Activated T-cell treated with anti-CD3 and anti-CD28 coated beads, Interleukin-2, amount 50 U/mL, for 72 hours (primary cell): Measurements from ENCODE around the gene C11orf91. TPM values are rescaled to one million over a fixed set of nuclear protein-coding genes. Genes with fewer than 3 reads are reported as not detected.
"Not testable (repeated sequence)": the region's sequence is repeated elsewhere in the genome, so short reads cannot be mapped to it uniquely, and the experiment has no call there.

ENCODE experiments used
- ATAC-seq, 2 donors: fragments of 150-1000 bp; cut with Tn5 transposase; replicated peaks in 1 of 2; 2 replicates each; pipeline ENCODE4 v1.10.0; 2021; ENCODE audit warnings: moderate library complexity in 2 of 2, mild to moderate bottlenecking in 1 of 2
- DNase-seq, 2 donors: peaks; one replicate each; pipeline ENCODE4 v3.0.0; 2021 to 2022; ENCODE audit warnings: mixed read lengths in 1 of 2
- H3K27ac Mint-ChIP-seq: one replicate; pipeline ENCODE4 v1.8.0; 2022; ENCODE audit warnings: mild to moderate bottlenecking, moderate library complexity, mixed read lengths
- H3K27me3 Mint-ChIP-seq: one replicate; pipeline ENCODE4 v1.8.0; 2022; ENCODE audit warnings: low read depth, mixed read lengths
- H3K36me3 Mint-ChIP-seq, 2 donors: one replicate each; pipeline ENCODE4 v1.8.0; 2022; ENCODE audit warnings: mixed read lengths in 2 of 2, mild to moderate bottlenecking in 1 of 2; ENCODE audit not compliant: insufficient read depth in 2 of 2
- H3K4me1 Mint-ChIP-seq: one replicate; pipeline ENCODE4 v1.8.0; 2022; ENCODE audit warnings: low read depth, mixed read lengths
- H3K4me3 Mint-ChIP-seq, 2 donors: one replicate each; pipeline ENCODE4 v1.8.0; 2022; ENCODE audit warnings: mild to moderate bottlenecking in 2 of 2, mixed read lengths in 2 of 2, moderate library complexity in 2 of 2
- H3K9me3 Mint-ChIP-seq, 2 donors: one replicate each; pipeline ENCODE4 v1.8.0; 2022; ENCODE audit warnings: mixed read lengths in 2 of 2
- total RNA-seq, 2 donors: library from RNA; stranded (reverse); gene quantifications; one replicate each; pipeline ENCODE4 v1.2.3, GENCODE V29; 2022

Gene C11orf91
- total RNA-seq, 2 donors from 2014 or later = not detected

- no peak overlapping the region for H3K27ac Mint-ChIP-seq
- no peaks in the 10 kb centered on the region for H3K36me3 Mint-ChIP-seq
- no peak overlapping the region for H3K4me3 Mint-ChIP-seq
- H3K4me1 Mint-ChIP-seq = peaks cover 15% of the 10 kb centered on the region
- H3K27me3 Mint-ChIP-seq = peaks cover 26% of the 10 kb centered on the region
- no peaks in the 10 kb centered on the region for H3K9me3 Mint-ChIP-seq
- ATAC-seq (no peak), DNase-seq (no peak)
Measured at GRCh38 chr11:33668468-33668825, 32.2 kb downstream of the C11orf91 start.

GRCh38 chr11:33667819-33668467 lies 32.7 kb downstream of the C11orf91 start:
- ATAC-seq (no peak), DNase-seq (no peak)
- Mint-ChIP-seq H3K36me3 (no peaks in the 10 kb centered on the region), H3K27ac (no peak overlapping the region), H3K9me3 (no peaks in the 10 kb centered on the region), H3K4me3 (no peak overlapping the region), H3K27me3 (peaks cover 26% of the 10 kb centered on the region), H3K4me1 (peaks cover 15% of the 10 kb centered on the region)

GRCh38 chr11:33665350-33666106 lies 35.1 kb downstream of the C11orf91 start:
- H3K27ac Mint-ChIP-seq = no peak overlapping the region

GRCh38 chr11:33664827-33665226 lies 35.8 kb downstream of the C11orf91 start:
- ATAC-seq (no peak), DNase-seq (no peak)
- Mint-ChIP-seq H3K27ac (no peak overlapping the region), H3K9me3 (no peaks in the 10 kb centered on the region), H3K36me3 (no peaks in the 10 kb centered on the region), H3K4me1 (no peaks in the 10 kb centered on the region), H3K4me3 (no peak overlapping the region), H3K27me3 (peaks cover 19% of the 10 kb centered on the region)

More at GRCh38 chr11:33665350-33666106, 35.1 kb downstream of the C11orf91 start:
- ATAC-seq (no peak), DNase-seq (no peak)
- peaks cover 6% of the 10 kb centered on the region for H3K4me1 Mint-ChIP-seq
- H3K9me3 Mint-ChIP-seq = no peaks in the 10 kb centered on the region
- H3K27me3 Mint-ChIP-seq = peaks cover 23% of the 10 kb centered on the region
- H3K4me3 Mint-ChIP-seq = no peak overlapping the region
- no peaks in the 10 kb centered on the region for H3K36me3 Mint-ChIP-seq

- Mint-ChIP-seq H3K9me3 (no peaks in the 10 kb centered on the region), H3K4me3 (no peak overlapping the region), H3K27me3 (peaks cover 14% of the 10 kb centered on the region), H3K4me1 (no peaks in the 10 kb centered on the region), H3K27ac (no peak overlapping the region), H3K36me3 (no peaks in the 10 kb centered on the region)
- ATAC-seq (no peak), DNase-seq (no peak)
Measured at GRCh38 chr11:33664166-33664565, 36.5 kb downstream of the C11orf91 start.

- DNase-seq = no peak
- Mint-ChIP-seq H3K9me3 (no peaks in the 10 kb centered on the region), H3K4me3 (no peak overlapping the region), H3K27me3 (peaks cover 14% of the 10 kb centered on the region), H3K4me1 (no peaks in the 10 kb centered on the region), H3K36me3 (no peaks in the 10 kb centered on the region), H3K27ac (no peak overlapping the region)
- no peak for ATAC-seq
Measured at GRCh38 chr11:33663121-33663520, 37.5 kb downstream of the C11orf91 start.

GRCh38 chr11:33661526-33661925 lies 39.1 kb downstream of the C11orf91 start:
- not testable (repeated sequence) for H3K27ac Mint-ChIP-seq, H3K36me3 Mint-ChIP-seq, ATAC-seq, H3K4me3 Mint-ChIP-seq, H3K9me3 Mint-ChIP-seq, DNase-seq, H3K27me3 Mint-ChIP-seq, H3K4me1 Mint-ChIP-seq

GRCh38 chr11:33660962-33661361 lies 39.7 kb downstream of the C11orf91 start:
- Mint-ChIP-seq H3K27me3 (peaks cover 5% of the 10 kb centered on the region), H3K27ac (no peak overlapping the region), H3K9me3 (no peaks in the 10 kb centered on the region), H3K36me3 (no peaks in the 10 kb centered on the region), H3K4me3 (no peak overlapping the region), H3K4me1 (no peaks in the 10 kb centered on the region)
- ATAC-seq (no peak), DNase-seq (no peak)

- no peaks in the 10 kb centered on the region for H3K4me1 Mint-ChIP-seq
- no peaks in the 10 kb centered on the region for H3K9me3 Mint-ChIP-seq
- no peak for DNase-seq
- no peak overlapping the region for H3K4me3 Mint-ChIP-seq
- no peak overlapping the region for H3K27ac Mint-ChIP-seq
- peaks cover 15% of the 10 kb centered on the region for H3K27me3 Mint-ChIP-seq
- ATAC-seq = no peak
- H3K36me3 Mint-ChIP-seq = no peaks in the 10 kb centered on the region
Measured at GRCh38 chr11:33659370-33660139, 41.1 kb downstream of the C11orf91 start.

- no peak for DNase-seq
- no peak for ATAC-seq
- no peaks in the 10 kb centered on the region for H3K9me3 Mint-ChIP-seq
- no peak overlapping the region for H3K4me3 Mint-ChIP-seq
- peaks cover 20% of the 10 kb centered on the region for H3K27me3 Mint-ChIP-seq
- no peak overlapping the region for H3K27ac Mint-ChIP-seq
- no peaks in the 10 kb centered on the region for H3K36me3 Mint-ChIP-seq
- no peaks in the 10 kb centered on the region for H3K4me1 Mint-ChIP-seq
Measured at GRCh38 chr11:33658195-33658900, 42.3 kb downstream of the C11orf91 start.

GRCh38 chr11:33657757-33658156 lies 42.9 kb downstream of the C11orf91 start:
- ATAC-seq (no peak), DNase-seq (no peak)
- no peaks in the 10 kb centered on the region for H3K36me3 Mint-ChIP-seq
- H3K9me3 Mint-ChIP-seq = no peaks in the 10 kb centered on the region
- no peak overlapping the region for H3K27ac Mint-ChIP-seq
- no peaks in the 10 kb centered on the region for H3K4me1 Mint-ChIP-seq
- peaks cover 20% of the 10 kb centered on the region for H3K27me3 Mint-ChIP-seq
- no peak overlapping the region for H3K4me3 Mint-ChIP-seq

GRCh38 chr11:33656768-33657167 lies 43.9 kb downstream of the C11orf91 start:
- ATAC-seq (no peak), DNase-seq (no peak)
- Mint-ChIP-seq H3K27me3 (peaks cover 28% of the 10 kb centered on the region), H3K36me3 (no peaks in the 10 kb centered on the region), H3K9me3 (no peaks in the 10 kb centered on the region), H3K4me1 (no peaks in the 10 kb centered on the region), H3K27ac (no peak overlapping the region), H3K4me3 (no peak overlapping the region)
